ENCODE data around the gene GK2.

Gene GK2

GRCh38 chr4:79408063-79408462 is at the start of gene GK2:
Gene GK2 (minus strand): TSS chr4:79408228. CDS start chr4:79408200, 28 bp downstream.
- DNase-seq (ENCODE audit: low spot score): no peak

DNA sequence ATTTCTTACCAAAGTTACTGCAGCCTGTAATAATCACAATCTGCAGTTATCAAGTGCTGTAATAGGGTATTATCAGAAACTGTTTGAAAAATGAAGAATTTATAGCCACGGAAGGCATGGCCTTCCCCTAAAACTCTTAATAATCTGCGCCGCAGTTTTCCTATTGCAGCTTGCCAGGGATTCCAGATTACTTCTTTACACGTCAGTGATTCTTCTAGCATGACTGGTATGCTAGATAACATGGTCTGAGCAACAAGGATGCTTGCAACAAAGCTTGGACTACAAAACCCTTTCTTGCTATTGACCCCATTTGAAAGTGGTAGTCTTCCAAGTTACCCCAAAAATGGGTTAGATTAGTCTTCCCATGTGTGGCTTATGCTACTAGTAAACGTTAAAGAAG is 47.2 kb upstream of the GK2 start:
- no peak for DNase-seq (ENCODE audit: low spot score)

DNA sequence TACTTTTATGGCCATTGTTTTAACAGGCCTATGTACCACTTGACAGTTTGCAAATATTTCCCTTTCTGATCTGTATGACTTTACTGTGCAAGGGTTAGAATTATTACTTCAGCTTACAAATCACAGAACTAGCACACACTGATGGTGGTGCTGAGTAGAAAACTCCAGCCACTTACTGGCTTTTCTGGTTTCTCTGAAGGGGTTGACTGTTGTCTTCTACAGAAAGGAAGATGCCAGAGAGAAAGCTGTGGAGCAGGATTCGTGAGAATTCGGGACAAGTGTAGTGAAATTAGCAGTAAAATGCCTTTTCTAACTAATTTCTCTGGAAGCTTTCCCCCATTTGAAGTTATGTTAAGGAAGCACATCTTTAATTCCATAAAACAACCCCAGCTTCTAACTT is 46.6 kb upstream of the GK2 start:
- no peak for DNase-seq (ENCODE audit: low spot score)

GRCh38 chr4:79450053-79450452 is 42.0 kb upstream of the GK2 start:
- DNase-seq (ENCODE audit: low spot score): no peak

- no peak for DNase-seq (ENCODE audit: low spot score)
Measured at GRCh38 chr4:79446145-79446544, 38.1 kb upstream of the GK2 start.

DNA sequence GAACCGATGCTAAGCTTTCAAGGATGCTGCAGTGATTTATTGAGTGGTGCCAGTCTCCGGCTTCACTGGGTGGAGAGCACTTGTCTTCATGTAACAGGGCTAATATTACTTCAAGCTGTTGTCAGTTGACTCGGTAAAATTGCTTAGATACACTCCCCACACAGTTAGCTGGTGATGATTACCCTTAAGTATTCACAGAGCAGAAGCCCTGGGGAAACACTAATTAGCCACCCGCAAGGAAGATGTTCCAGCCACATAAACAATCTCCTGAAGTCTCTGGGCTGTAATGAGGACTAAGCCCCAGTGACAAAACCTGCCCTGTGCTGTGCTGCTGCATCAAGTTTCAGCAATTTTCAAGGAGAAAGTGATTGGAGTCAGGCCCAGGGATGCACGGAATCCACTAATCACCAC is 37.3 kb upstream of the GK2 start:
- no peak for DNase-seq (ENCODE audit: low spot score)

- DNase-seq (ENCODE audit: low spot score): no peak
Measured at GRCh38 chr4:79442422-79442821, 34.4 kb upstream of the GK2 start.

DNA sequence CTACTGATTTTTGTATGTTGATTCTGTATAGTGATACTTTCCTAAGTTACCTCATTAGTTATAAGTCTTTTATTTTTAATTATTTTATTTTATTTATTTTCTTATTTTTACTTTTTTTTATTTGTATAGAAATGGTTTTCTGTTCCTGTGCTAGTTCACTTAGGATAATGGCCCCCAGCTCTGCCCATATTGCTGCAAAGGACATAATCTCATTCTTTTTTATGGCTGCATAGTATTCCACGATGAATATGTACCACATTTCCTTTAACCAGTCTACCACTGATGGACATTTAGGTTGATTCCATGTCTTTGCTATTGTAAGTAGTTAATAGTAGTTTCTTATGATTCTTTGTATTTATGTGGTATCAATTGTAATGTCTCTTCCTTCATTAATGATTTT is 31.5 kb upstream of the GK2 start:
- DNase-seq (ENCODE audit: low spot score): no peak

GRCh38 chr4:79431839-79432238 is 23.8 kb upstream of the GK2 start:
- no peak for DNase-seq (ENCODE audit: low spot score)

- no peak for DNase-seq (ENCODE audit: low spot score)
Measured at GRCh38 chr4:79429113-79429903, 21.3 kb upstream of the GK2 start.

- no peak for DNase-seq (ENCODE audit: low spot score)
Measured at GRCh38 chr4:79426989-79427388, 19.0 kb upstream of the GK2 start.

- DNase-seq (ENCODE audit: low spot score): no peak
Measured at GRCh38 chr4:79425586-79425985, 17.6 kb upstream of the GK2 start.

DNA sequence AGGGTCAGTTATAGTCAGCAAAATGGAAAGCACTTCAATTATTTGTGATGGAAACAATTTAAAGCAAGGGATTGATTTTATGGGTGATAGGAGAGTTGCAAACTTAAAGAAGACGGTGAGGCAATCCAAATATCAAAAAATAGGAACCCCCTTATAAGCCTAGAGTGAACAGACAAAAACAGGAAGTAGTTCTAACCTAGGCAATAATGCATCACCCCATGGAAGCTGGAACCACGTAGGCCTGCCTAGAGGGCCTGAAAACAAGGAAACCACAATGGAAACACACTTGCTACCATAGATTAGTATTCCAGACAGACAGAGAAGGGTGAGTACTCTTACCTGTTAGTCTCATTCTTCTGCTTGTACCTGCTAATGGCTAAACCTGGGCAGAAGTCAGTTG is 13.5 kb upstream of the GK2 start:
- no peak for DNase-seq (ENCODE audit: low spot score)

DNA sequence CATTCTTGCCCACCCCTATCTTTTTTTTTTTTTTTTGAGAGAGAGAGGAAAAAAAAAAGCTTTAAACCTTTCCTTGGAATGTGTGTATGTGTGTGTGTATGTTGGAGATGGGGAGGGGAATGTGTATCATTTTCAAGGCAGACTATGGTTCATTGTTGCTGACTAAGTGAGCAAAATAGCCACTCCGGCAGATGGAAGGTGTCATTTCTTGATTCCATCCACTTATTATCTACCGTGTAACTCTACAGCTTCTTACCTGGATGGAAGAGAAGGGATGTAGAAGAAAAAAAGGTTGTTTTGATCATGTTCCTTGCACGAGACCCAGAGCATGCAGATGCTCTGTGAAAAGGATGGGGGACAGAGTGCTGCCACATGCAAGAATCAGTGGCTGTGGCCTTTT is 5.9 kb upstream of the GK2 start:
- DNase-seq (ENCODE audit: low spot score): no peak

GRCh38 chr4:79413032-79413885 is 5.2 kb upstream of the GK2 start:
- DNase-seq (ENCODE audit: low spot score): no peak

DNA sequence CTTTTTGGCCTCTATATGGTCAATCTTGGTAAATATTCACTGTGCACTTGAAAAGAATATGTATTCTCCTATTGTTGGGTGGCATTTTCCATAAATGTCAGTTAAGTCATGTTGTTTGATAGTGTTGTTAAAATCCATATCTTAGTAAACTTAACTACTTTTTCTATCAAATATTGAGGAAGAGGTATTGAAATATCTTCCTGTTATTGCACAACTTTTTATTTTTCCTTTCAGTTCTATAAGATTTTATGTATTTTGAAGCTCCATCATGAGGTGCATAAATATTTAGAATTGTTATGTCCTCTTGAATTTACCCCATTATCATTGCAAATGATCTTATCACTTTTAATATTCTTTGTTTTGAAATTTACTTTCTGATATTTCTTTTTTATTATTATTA is 3.4 kb downstream of the GK2 start:
- no peak for DNase-seq (ENCODE audit: low spot score)

- DNase-seq (ENCODE audit: low spot score): no peak
Measured at GRCh38 chr4:79403356-79403755, 4.7 kb downstream of the GK2 start.

GRCh38 chr4:79402332-79402851 is 5.6 kb downstream of the GK2 start:
- no peak for DNase-seq (ENCODE audit: low spot score)

DNA sequence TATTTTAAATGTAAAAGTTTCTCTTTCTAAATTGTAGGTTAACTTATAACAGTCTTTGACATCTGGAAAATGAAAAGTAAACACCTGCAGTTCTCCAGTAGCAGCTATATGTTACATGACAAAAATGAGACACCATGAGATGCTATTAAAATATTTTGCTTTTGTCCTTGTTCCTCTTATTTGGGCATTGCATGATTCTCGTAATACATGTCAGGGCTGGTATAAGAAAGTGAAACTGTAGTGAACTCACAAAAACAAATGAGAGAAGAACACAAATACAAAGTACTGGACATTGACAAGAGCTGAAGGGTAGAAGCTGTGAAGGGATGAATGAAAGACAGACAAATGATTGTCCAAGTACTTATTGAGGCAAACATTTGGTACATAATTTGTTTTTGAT is 9.0 kb downstream of the GK2 start:
- no peak for DNase-seq (ENCODE audit: low spot score)

DNA sequence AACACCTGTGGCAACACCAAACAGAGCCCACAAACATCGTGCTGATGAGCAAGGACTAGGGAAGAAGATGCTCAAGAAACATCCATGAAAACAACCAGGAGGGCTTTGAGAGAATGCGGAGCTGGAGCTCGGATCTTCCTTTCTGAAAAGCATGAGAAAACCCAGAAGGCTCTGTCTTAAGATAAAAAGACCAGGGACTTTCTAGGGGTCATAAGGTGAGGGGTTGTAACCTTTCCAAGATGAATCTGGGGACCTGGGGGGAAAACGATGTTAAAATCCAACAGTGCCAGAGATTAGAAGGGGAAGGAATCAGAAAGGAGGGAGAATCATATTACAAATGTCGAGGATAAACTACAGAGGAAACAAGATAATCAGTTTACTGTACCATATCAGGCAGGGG is 10.1 kb downstream of the GK2 start:
- DNase-seq (ENCODE audit: low spot score): no peak

- no peak for DNase-seq (ENCODE audit: low spot score)
Measured at GRCh38 chr4:79396794-79397193, 11.2 kb downstream of the GK2 start.

DNA sequence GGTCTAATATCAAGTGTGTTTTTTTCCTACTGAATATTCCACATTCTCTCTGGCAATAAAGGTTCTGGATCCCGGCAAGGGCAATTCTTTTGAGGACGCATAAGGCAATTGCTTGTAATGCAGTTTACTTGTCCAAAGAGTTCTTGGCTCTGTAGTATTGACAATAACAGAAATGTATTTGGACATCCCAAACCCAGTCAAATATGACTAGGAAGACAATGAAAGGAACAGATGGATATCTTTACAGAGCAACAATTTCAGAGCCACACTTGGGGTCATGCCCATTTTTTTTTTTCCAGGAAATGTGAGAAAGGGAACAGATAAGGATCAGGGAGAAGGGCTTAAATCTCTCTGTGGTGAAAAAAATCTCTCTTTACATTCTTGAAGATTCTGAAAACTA is 12.2 kb downstream of the GK2 start:
- DNase-seq (ENCODE audit: low spot score): no peak

DNA sequence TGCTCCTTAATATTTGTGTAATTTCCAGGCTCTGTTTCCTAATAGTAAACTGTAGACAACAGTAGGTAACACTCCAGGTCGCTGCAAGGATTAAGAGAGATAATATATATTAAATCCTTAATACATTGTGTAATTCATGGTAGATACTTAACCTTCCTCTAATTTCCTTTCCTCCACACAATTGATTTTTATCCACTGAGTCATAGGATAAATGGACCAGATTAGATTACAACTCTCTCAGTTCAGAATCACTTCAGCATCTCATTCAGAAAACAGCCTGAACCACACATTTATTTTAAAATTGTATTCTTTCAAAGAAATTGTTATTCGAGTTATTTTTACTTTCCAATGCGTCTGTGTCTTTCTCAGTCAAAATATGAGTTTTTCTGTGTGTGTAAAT is 17.1 kb downstream of the GK2 start:
- no peak for DNase-seq (ENCODE audit: low spot score)

All from HuH-7 (cell line).